Osteoblast (primary cell): ENCODE measurements around the gene LRR1. TPM values are rescaled to one million over a fixed set of nuclear protein-coding genes. Genes with fewer than 3 reads are reported as not detected.
"Not testable (repeated sequence)": the region's sequence is repeated elsewhere in the genome, so short reads cannot be mapped to it uniquely, and the experiment has no call there.

ENCODE experiments used
- DNase-seq: peaks from one replicate; pipeline ENCODE4 v3.0.0; 2011; ENCODE audit warnings: low spot score, mixed read lengths; ENCODE audit not compliant: insufficient read length; ENCODE audit errors: missing footprints
- H2AFZ ChIP-seq: 2 replicates; pipeline ENCODE4 v1.6.0; 2011; ENCODE audit warnings: mild to moderate bottlenecking, low read length
- H3K27ac ChIP-seq: 2 replicates; pipeline ENCODE4 v1.5.1; 2011; ENCODE audit warnings: mild to moderate bottlenecking, low read depth, low read length, moderate library complexity
- H3K27me3 ChIP-seq: 2 replicates; pipeline ENCODE4 v1.6.0; 2012; ENCODE audit warnings: mild to moderate bottlenecking, control low read depth, inconsistent platforms, low read length, moderate library complexity; ENCODE audit not compliant: insufficient read depth
- H3K36me3 ChIP-seq: 2 replicates; pipeline ENCODE4 v1.5.1; 2011; ENCODE audit warnings: mild to moderate bottlenecking, low read length, control low read depth, moderate library complexity; ENCODE audit not compliant: insufficient read depth
- H3K4me1 ChIP-seq: 2 replicates; pipeline ENCODE4 v1.5.1; 2011; ENCODE audit warnings: mild to moderate bottlenecking, low read length, control low read depth, moderate library complexity; ENCODE audit not compliant: insufficient read depth
- H3K4me2 ChIP-seq: 2 replicates; pipeline ENCODE4 v1.6.0; 2011; ENCODE audit warnings: mild to moderate bottlenecking, low read length; ENCODE audit not compliant: insufficient read depth
- H3K4me3 ChIP-seq: fragments of 200-600 bp; sonication (generic); 3 replicates; pipeline ENCODE4 v1.5.1; 2012; ENCODE audit warnings: mild to moderate bottlenecking, low read length, inconsistent platforms; ENCODE audit not compliant: insufficient read depth
- H3K79me2 ChIP-seq: 2 replicates; pipeline ENCODE4 v1.6.0; 2012; ENCODE audit warnings: mild to moderate bottlenecking, low read length, control low read depth, inconsistent platforms; ENCODE audit not compliant: insufficient read depth
- H3K9me3 ChIP-seq: 2 replicates; pipeline ENCODE4 v1.5.1; 2011; ENCODE audit warnings: low read depth, low read length, control low read depth
- H4K20me1 ChIP-seq: 2 replicates; pipeline ENCODE4 v1.6.0; 2012; ENCODE audit warnings: mild to moderate bottlenecking, low read length, control low read depth; ENCODE audit not compliant: insufficient read depth
- CTCF ChIP-seq: IDR thresholded peaks from 2 replicates; pipeline ENCODE4 v1.5.1; 2011; ENCODE audit warnings: mild to moderate bottlenecking, low read depth, low read length, moderate library complexity; ENCODE audit errors: extremely low read depth
- total RNA-seq: library from RNA; depleted of rRNA; stranded (reverse); fragments of >200 nt; gene quantifications from 2 replicates; pipeline ENCODE4 v1.2.3, GENCODE V29; 2012

LRR1 gene
- total RNA-seq, 1 donor: 7.6 TPM

GRCh38 chr14:49584058-49584457, 14.7 kb upstream of the LRR1 start:
- peak overlapping the region; percentile 93 for H3K4me3 ChIP-seq
- peaks cover 67% of the 10 kb centered on the region for H3K79me2 ChIP-seq
- no peak for DNase-seq
- no peaks in the 10 kb centered on the region for H3K9me3 ChIP-seq
- H3K36me3 ChIP-seq: peaks cover 31% of the 10 kb centered on the region
- no peak for TF ChIP-seq CTCF
- H2AFZ ChIP-seq: no peak overlapping the region
- peak overlapping the region; percentile 82 for H3K4me2 ChIP-seq
- peak overlapping the region; percentile 93 for H3K27ac ChIP-seq
- peaks cover 22% of the 10 kb centered on the region for H3K4me1 ChIP-seq
- H3K27me3 ChIP-seq: no peaks in the 10 kb centered on the region
- H4K20me1 ChIP-seq: peaks cover 39% of the 10 kb centered on the region

GRCh38 chr14:49584981-49585640, 13.6 kb upstream of the LRR1 start:
- Histone ChIP-seq H3K4me1 (peaks cover 21% of the 10 kb centered on the region), H3K27ac (peak overlapping the region; percentile 93), H3K4me2 (peak overlapping the region; percentile 82), H3K4me3 (peak overlapping the region; percentile 93), H3K36me3 (peaks cover 31% of the 10 kb centered on the region), H3K79me2 (peaks cover 57% of the 10 kb centered on the region), H4K20me1 (peaks cover 30% of the 10 kb centered on the region)
- H2AFZ ChIP-seq, H3K9me3 ChIP-seq, H3K27me3 ChIP-seq, DNase-seq: not testable (repeated sequence)

- Histone ChIP-seq H3K9me3 (no peaks in the 10 kb centered on the region), H3K4me1 (peaks cover 18% of the 10 kb centered on the region), H3K36me3 (peaks cover 31% of the 10 kb centered on the region), H3K27me3 (no peaks in the 10 kb centered on the region), H3K79me2 (peaks cover 52% of the 10 kb centered on the region), H3K4me2 (peak within 1 kb of the TSS; percentile 82), H3K4me3 (peak within 1 kb of the TSS; percentile 93), H2AFZ (peak within 1 kb of the TSS; percentile 74), H4K20me1 (peaks cover 28% of the 10 kb centered on the region), H3K27ac (peak within 1 kb of the TSS; percentile 93)
- peak; percentile 92 for DNase-seq
- TF ChIP-seq CTCF: no peak
Observed at GRCh38 chr14:49585803-49586672, 12.7 kb upstream of the LRR1 start, which contains the start of gene RPS29. TSS of gene RPS29 (minus strand) at chr14:49586380. CDS start at chr14:49586346, 34 bp downstream.

GRCh38 chr14:49586673-49587460, 11.9 kb upstream of the LRR1 start:
- H3K4me1 ChIP-seq: peaks cover 18% of the 10 kb centered on the region
- H3K36me3 ChIP-seq: peaks cover 31% of the 10 kb centered on the region
- H3K79me2 ChIP-seq: peaks cover 43% of the 10 kb centered on the region
- peak overlapping the region; percentile 93 for H3K4me3 ChIP-seq
- peak; percentile 83 for TF ChIP-seq CTCF
- H3K27ac ChIP-seq: peak overlapping the region; percentile 24
- H2AFZ ChIP-seq: peak overlapping the region; percentile 36
- H3K4me2 ChIP-seq: peak overlapping the region; percentile 73
- peak; percentile 79 for DNase-seq
- peaks cover 28% of the 10 kb centered on the region for H4K20me1 ChIP-seq
- H3K9me3 ChIP-seq: no peaks in the 10 kb centered on the region
- H3K27me3 ChIP-seq: no peaks in the 10 kb centered on the region
